AG04450 (cell line): Measurements from ENCODE around the gene ZNF674. TPM values are rescaled to one million over a fixed set of nuclear protein-coding genes. Genes with fewer than 3 reads are reported as not detected.

Source experiments
- CTCF ChIA-PET: fragments of 300-600, 350-600 bp; formaldehyde crosslinking; extraction: SDS; loops from one replicate; lab custom pipeline; 2022; ENCODE audit warnings: antibody characterized with exemption, inconsistent platforms; lab: Charles Lee
- POLR2A ChIA-PET: fragments of 350-600 bp; formaldehyde crosslinking; extraction: SDS; loops from one replicate; lab custom pipeline; 2021; ENCODE audit warnings: antibody characterized with exemption, inconsistent platforms; lab: Yijun Ruan, JAX
- DNase-seq: peaks from one replicate; pipeline ENCODE4 v3.0.0-alpha.2; 2011; ENCODE audit warnings: low read depth, low spot score
- H3K27ac ChIP-seq: one replicate; pipeline ENCODE4 v1.5.1; 2012; ENCODE audit warnings: low read depth, low read length, control low read depth
- H3K27me3 ChIP-seq: one replicate; pipeline ENCODE4 v1.6.0; 2012; ENCODE audit warnings: low read length; ENCODE audit not compliant: control insufficient read depth, insufficient read depth
- H3K4me3 ChIP-seq: 2 replicates; pipeline ENCODE4 v1.5.1; 2011; ENCODE audit warnings: mild to moderate bottlenecking, low read depth, low read length, control low read depth
- H3K9me3 ChIP-seq: 2 replicates; pipeline ENCODE4 v1.5.1; 2012; ENCODE audit warnings: low read length; ENCODE audit not compliant: control insufficient read depth, insufficient read depth
- polyA plus RNA-seq: library from polyadenylated mRNA; depleted of rRNA; stranded (reverse); fragments of >200 nt; gene quantifications from 2 replicates; pipeline ENCODE4 v1.2.3, GENCODE V29; 2011
- TF ChIP-seq, protein P1 (sequence below): IDR thresholded peaks from 2 replicates; pipeline ENCODE4 v1.5.1; 2011; ENCODE audit warnings: low read depth, low read length, control low read depth, inconsistent platforms

Gene ZNF674
- polyA plus RNA-seq, 1 experiment = 4.1 TPM

DNA sequence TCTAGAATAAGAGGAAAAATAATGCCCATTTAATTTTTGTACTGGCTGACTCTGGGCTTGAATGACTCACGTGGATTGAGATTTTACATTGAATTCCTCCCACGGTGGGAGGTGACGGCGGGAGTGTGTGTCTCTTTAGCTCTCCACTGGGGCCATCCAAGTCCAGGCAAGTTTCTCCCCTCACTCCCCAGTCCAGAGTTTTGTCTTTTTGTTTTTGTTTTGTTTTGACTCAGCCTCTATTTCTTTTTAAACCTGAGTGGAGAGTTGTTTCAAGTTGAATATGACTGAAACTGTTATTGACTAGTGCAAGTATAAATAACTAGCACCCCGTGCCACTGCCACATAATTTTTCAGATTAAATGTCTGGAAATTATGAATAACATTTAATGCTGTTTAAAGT lies 41.9 kb upstream of the ZNF674 start:
- no peak overlapping the region for H3K4me3 ChIP-seq
- peak overlapping the region; percentile 11 for H3K27ac ChIP-seq
- no peaks in the 10 kb centered on the region for H3K9me3 ChIP-seq
- ChIA-PET POLR2A (no interaction called here), CTCF (no interaction called here)
- TF ChIP-seq, protein P1, sequence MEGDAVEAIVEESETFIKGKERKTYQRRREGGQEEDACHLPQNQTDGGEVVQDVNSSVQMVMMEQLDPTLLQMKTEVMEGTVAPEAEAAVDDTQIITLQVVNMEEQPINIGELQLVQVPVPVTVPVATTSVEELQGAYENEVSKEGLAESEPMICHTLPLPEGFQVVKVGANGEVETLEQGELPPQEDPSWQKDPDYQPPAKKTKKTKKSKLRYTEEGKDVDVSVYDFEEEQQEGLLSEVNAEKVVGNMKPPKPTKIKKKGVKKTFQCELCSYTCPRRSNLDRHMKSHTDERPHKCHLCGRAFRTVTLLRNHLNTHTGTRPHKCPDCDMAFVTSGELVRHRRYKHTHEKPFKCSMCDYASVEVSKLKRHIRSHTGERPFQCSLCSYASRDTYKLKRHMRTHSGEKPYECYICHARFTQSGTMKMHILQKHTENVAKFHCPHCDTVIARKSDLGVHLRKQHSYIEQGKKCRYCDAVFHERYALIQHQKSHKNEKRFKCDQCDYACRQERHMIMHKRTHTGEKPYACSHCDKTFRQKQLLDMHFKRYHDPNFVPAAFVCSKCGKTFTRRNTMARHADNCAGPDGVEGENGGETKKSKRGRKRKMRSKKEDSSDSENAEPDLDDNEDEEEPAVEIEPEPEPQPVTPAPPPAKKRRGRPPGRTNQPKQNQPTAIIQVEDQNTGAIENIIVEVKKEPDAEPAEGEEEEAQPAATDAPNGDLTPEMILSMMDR = no peak
- no peak for DNase-seq
- no peaks in the 10 kb centered on the region for H3K27me3 ChIP-seq

DNA sequence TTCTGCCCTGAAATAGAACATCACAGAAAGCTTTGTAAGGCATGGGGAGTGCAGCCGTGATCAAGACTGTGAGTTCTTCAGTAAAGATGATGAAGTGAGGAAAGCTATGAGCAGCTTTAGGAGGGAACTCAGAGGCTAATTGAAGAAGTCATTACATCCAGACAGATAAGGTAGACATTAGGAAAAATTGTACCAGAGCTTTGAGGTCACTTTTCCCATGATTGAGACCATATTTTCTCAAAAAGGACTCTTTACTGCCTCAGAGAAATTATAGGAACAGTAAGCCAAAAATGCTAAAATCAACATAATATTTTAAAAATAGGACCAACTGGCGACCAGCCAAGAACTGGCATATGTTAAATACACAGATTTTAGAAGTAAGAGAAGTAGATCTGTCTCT lies 39.5 kb upstream of the ZNF674 start:
- Histone ChIP-seq H3K4me3 (no peak overlapping the region), H3K27me3 (no peaks in the 10 kb centered on the region), H3K27ac (peak overlapping the region; percentile 31), H3K9me3 (no peaks in the 10 kb centered on the region)
- CTCF ChIA-PET = no interaction called here
- TF ChIP-seq, protein P1 = no peak
- POLR2A ChIA-PET = no interaction called here
- DNase-seq = no peak

DNA sequence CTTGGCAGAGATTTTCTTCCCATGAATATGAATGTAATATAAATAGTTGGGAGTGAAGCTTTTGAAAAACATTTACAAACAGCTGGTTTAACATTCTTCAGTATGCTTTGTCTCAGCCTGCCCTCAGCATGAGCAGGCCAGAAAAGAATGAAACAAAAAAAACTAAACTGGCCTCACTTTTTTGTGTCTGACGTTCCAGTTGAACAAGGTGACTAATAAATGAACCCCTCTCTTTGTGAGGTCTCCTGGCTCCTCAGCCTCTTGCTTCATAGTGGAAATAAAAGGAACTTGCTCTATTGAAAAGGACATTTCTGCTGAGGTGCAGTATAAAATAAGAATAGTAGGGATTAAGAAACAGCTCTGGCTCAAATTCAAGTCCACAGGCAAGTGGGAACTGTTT lies 37.7 kb upstream of the ZNF674 start:
- POLR2A ChIA-PET = interaction anchor here (0.6 to 0.7 kb wide), 5 partner anchors 46 to 401 kb away, joined by 3 to 6 read pairs (median 3); no protein-coding TSS in a partner anchor
- CTCF ChIA-PET = interaction anchor here (1.0 kb wide), 1 partner anchor 22 kb away, joined by 3 read pairs; no protein-coding TSS in a partner anchor

DNA sequence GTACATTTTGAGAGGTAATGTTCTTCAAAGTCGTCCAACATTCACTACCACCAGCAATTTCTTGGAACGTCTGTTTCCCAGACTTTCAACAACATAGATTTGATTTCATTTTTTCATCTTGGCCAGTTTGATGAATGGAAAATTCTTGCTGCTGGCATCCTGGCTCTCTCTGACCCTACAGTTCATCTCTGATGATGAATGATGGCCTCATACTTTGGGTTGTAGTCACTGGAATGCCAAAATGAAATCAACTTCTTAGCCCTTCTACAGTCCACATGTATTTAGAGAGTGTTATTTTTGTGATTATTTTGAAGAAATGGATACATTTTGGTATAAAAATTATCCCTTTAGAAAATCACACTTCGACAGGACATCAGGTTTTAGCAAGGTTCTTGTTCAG lies 37.1 kb upstream of the ZNF674 start:
- Histone ChIP-seq H3K27me3 (no peaks in the 10 kb centered on the region), H3K9me3 (no peaks in the 10 kb centered on the region), H3K27ac (peak overlapping the region; percentile 92), H3K4me3 (no peak overlapping the region)
- DNase-seq = no peak
- TF ChIP-seq, protein P1 = no peak
- ChIA-PET CTCF (no interaction called here), POLR2A (no interaction called here)

More for the DNA sequence above, 37.7 kb upstream of the ZNF674 start:
- DNase-seq = peak; percentile 81
- H3K27me3 ChIP-seq = no peaks in the 10 kb centered on the region
- peak overlapping the region; percentile 92 for H3K27ac ChIP-seq
- H3K4me3 ChIP-seq = no peak overlapping the region
- TF ChIP-seq, protein P1 = no peak
- H3K9me3 ChIP-seq = no peaks in the 10 kb centered on the region

DNA sequence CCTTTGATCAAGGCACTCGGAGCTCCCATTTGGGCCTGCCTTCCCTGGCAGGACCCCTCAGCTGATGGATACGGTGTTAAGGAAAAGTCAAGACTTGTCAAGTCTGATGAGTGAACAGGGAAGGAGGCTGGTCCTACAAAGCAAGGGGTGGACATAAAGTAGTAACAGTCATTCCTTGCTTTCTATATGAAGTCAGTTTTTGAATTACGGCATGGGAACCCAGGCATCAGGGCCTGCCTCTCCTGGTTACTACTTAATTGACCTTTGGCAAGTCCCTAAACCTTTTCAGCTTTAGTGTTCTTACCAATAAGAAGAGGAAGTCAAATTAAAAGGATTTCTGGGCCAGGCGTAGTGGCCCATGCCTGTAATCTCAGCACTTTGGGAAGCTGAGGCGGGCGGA lies 35.4 kb upstream of the ZNF674 start:
- ChIA-PET CTCF (no interaction called here), POLR2A (no interaction called here)
- no peak for DNase-seq
- H3K27me3 ChIP-seq = no peaks in the 10 kb centered on the region
- no peak overlapping the region for H3K4me3 ChIP-seq
- H3K27ac ChIP-seq = no peak overlapping the region
- TF ChIP-seq, protein P1 = no peak
- no peaks in the 10 kb centered on the region for H3K9me3 ChIP-seq
